CD14-positive monocyte (primary cell): Measurements from ENCODE around the gene ASIC2. TPM values are rescaled to one million over a fixed set of nuclear protein-coding genes. Genes with fewer than 3 reads are reported as not detected.

Experiments used
- DNase-seq, 3 donors: peaks; one replicate each; pipeline ENCODE4 v3.0.0-alpha.2; 2011 to 2022
- H2AFZ ChIP-seq: 2 replicates; pipeline ENCODE4 v1.6.0; 2012; ENCODE audit warnings: mild to moderate bottlenecking, low read depth, low read length, inconsistent platforms; ENCODE audit not compliant: insufficient read depth, poor library complexity, severe bottlenecking
- H3K27ac ChIP-seq, 2 donors: 1 replicate in 1 of 2; 2 replicates in 1 of 2; pipeline ENCODE4 v1.5.1; 2012 to 2013; ENCODE audit warnings: low read length in 2 of 2, control low read depth in 1 of 2, inconsistent platforms in 1 of 2, low read depth in 1 of 2, mild to moderate bottlenecking in 1 of 2
- H3K27me3 ChIP-seq, 2 donors: one replicate each; pipeline versions ENCODE4 v1.6.0 to v1.6.1; 2011 to 2013; ENCODE audit warnings: low read length in 2 of 2; ENCODE audit not compliant: control insufficient read depth in 2 of 2, insufficient read depth in 2 of 2
- H3K36me3 ChIP-seq, 2 donors: replicated peaks in 1 of 2; 1 replicate in 1 of 2; 2 replicates in 1 of 2; pipeline versions ENCODE4 v1.5.1 to v1.6.1; 2012 to 2013; ENCODE audit warnings: low read length in 2 of 2, control low read depth in 1 of 2, inconsistent platforms in 1 of 2, mild to moderate bottlenecking in 1 of 2; ENCODE audit not compliant: insufficient read depth in 2 of 2, control insufficient read depth in 1 of 2
- H3K4me1 ChIP-seq, 2 donors: 1 replicate in 1 of 2; 2 replicates in 1 of 2; pipeline versions ENCODE4 v1.5.1 to v1.6.1; 2012 to 2013; ENCODE audit warnings: low read length in 2 of 2, control low read depth in 1 of 2, inconsistent platforms in 1 of 2, mild to moderate bottlenecking in 1 of 2, moderate library complexity in 1 of 2; ENCODE audit not compliant: insufficient read depth in 2 of 2, control insufficient read depth in 1 of 2
- H3K4me2 ChIP-seq: replicated peaks from 2 replicates; pipeline ENCODE3; 2012; ENCODE audit warnings: low read length, moderate library complexity, mild to moderate bottlenecking; ENCODE audit not compliant: poor library complexity, severe bottlenecking; ENCODE audit errors: extremely low read depth
- H3K4me3 ChIP-seq, 3 experiments: fragments of 200-600 bp in 1 of 3; sonication (generic) in 1 of 3; replicated peaks in 1 of 3; 1 replicate in 2 of 3; 2 replicates in 1 of 3; pipeline ENCODE4 v1.5.1; 2011 to 2013; ENCODE audit warnings: low read length in 3 of 3, mild to moderate bottlenecking in 3 of 3, control low read depth in 2 of 3, low read depth in 2 of 3, inconsistent platforms in 1 of 3, moderate library complexity in 1 of 3
- H3K79me2 ChIP-seq: 2 replicates; pipeline ENCODE4 v1.6.0; 2012; ENCODE audit warnings: mild to moderate bottlenecking, control low read depth, inconsistent platforms, low read length, moderate library complexity; ENCODE audit not compliant: insufficient read depth
- H3K9ac ChIP-seq: 2 replicates; pipeline ENCODE4 v1.6.0; 2017; ENCODE audit warnings: low read length, mild to moderate bottlenecking; ENCODE audit not compliant: insufficient read depth, poor library complexity, severe bottlenecking
- H3K9me3 ChIP-seq, 2 donors: replicated peaks in 1 of 2; 1 replicate in 1 of 2; 2 replicates in 1 of 2; pipeline versions ENCODE4 v1.5.1 to v1.6.1; 2012 to 2013; ENCODE audit warnings: low read length in 2 of 2, control low read depth in 1 of 2; ENCODE audit not compliant: control insufficient read depth in 1 of 2, insufficient read depth in 1 of 2
- H4K20me1 ChIP-seq: 2 replicates; pipeline ENCODE4 v1.6.0; 2012; ENCODE audit warnings: mild to moderate bottlenecking, low read length, control low read depth, moderate library complexity; ENCODE audit not compliant: insufficient read depth
- H3K27ac Mint-ChIP-seq, 7 donors: one replicate each; pipeline ENCODE4 v1.8.0; 2020; ENCODE audit warnings: mild to moderate bottlenecking in 7 of 7, mixed read lengths in 7 of 7, moderate library complexity in 6 of 7, inconsistent platforms in 2 of 7
- H3K27me3 Mint-ChIP-seq, 3 donors: one replicate each; pipeline ENCODE4 v1.8.0; 2021 to 2022; ENCODE audit warnings: low read depth in 3 of 3, mild to moderate bottlenecking in 3 of 3, mixed read lengths in 3 of 3, moderate library complexity in 3 of 3, inconsistent platforms in 1 of 3
- H3K36me3 Mint-ChIP-seq, 2 donors: one replicate each; pipeline ENCODE4 v1.8.0; 2020; ENCODE audit warnings: mixed read lengths in 2 of 2, inconsistent platforms in 1 of 2, mild to moderate bottlenecking in 1 of 2
- H3K4me1 Mint-ChIP-seq: one replicate; pipeline ENCODE4 v1.8.0; 2020; ENCODE audit warnings: mild to moderate bottlenecking, mixed read lengths
- H3K4me3 Mint-ChIP-seq, 2 donors: one replicate each; pipeline ENCODE4 v1.8.0; 2020; ENCODE audit warnings: mild to moderate bottlenecking in 2 of 2, mixed read lengths in 2 of 2, moderate library complexity in 1 of 2
- H3K9me3 Mint-ChIP-seq, 7 donors: one replicate each; pipeline ENCODE4 v1.8.0; 2020 to 2022; ENCODE audit warnings: mixed read lengths in 7 of 7, mild to moderate bottlenecking in 6 of 7, moderate library complexity in 6 of 7, inconsistent platforms in 2 of 7
- CTCF ChIP-seq: fragments of 200-600 bp; IDR thresholded peaks from one replicate; pipeline ENCODE4 v1.8.0; 2022; ENCODE audit warnings: antibody characterized with exemption, mild to moderate bottlenecking
- WGBS: methylation state at CpG from one replicate; pipeline ENCODE4 v1.1.5; 2013; ENCODE audit warnings: missing lambda C conversion rate; ENCODE audit not compliant: insufficient coverage; 5-methylcytosine and 5-hydroxymethylcytosine counted together
- intact Hi-C, 2 donors: fragments of 100-400 bp; cut with micrococcal nuclease; formaldehyde crosslinking; loops; one replicate each; pipeline versions ENCODE4 v1.15.0 to v1.15.1; 2023
- polyA plus RNA-seq, 3 donors: library from polyadenylated mRNA; depleted of rRNA in 1 of 3; unstranded in 2 of 3; stranded (reverse) in 1 of 3; fragments of 300-500 nt in 2 of 3; fragments of >200 nt in 1 of 3; fragmentation: Illumina TruSeq in 2 of 3; gene quantifications; 1 replicate in 2 of 3; 2 replicates in 1 of 3; pipeline ENCODE4 v1.2.3, GENCODE V29; 2012 to 2021

The ASIC2 gene
- polyA plus RNA-seq, 3 donors = not detected

- TF ChIP-seq CTCF = no peak
- Histone ChIP-seq H3K27me3 (no peaks in the 10 kb centered on the region), H2AFZ (no peak overlapping the region), H3K4me3 (no peak overlapping the region), H3K4me1 (no peaks in the 10 kb centered on the region), H3K4me2 (no peak overlapping the region), H4K20me1 (no peaks in the 10 kb centered on the region), H3K9ac (no peak overlapping the region), H3K27ac (no peak overlapping the region), H3K79me2 (no peaks in the 10 kb centered on the region), H3K9me3 (no peaks in the 10 kb centered on the region), H3K36me3 (no peaks in the 10 kb centered on the region)
- Mint-ChIP-seq H3K4me3 (no peak overlapping the region), H3K9me3 (peaks cover 0 to 3% (median 2%) of the 10 kb centered on the region in 7 donors), H3K27ac (no peak overlapping the region), H3K4me1 (no peaks in the 10 kb centered on the region), H3K36me3 (no peaks in the 10 kb centered on the region), H3K27me3 (peaks cover 3 to 8% (median 7%) of the 10 kb centered on the region in 3 donors)
- intact Hi-C loops = no loop called here
- WGBS = 91% methylated on average over 2 of the region's 3 CpGs
- no peak for DNase-seq
Observed at GRCh38 chr17:33023790-33024189, 269.3 kb downstream of the ASIC2 start.

GRCh38 chr17:33021731-33022408, 271.2 kb downstream of the ASIC2 start:
- H4K20me1 ChIP-seq = no peaks in the 10 kb centered on the region
- no peaks in the 10 kb centered on the region for H3K9me3 ChIP-seq
- Mint-ChIP-seq H3K4me3 (no peak overlapping the region), H3K27me3 (peaks cover 3 to 9% (median 4%) of the 10 kb centered on the region in 3 donors), H3K27ac (no peak overlapping the region), H3K4me1 (no peaks in the 10 kb centered on the region), H3K9me3 (peaks cover 0 to 3% (median 2%) of the 10 kb centered on the region in 7 donors), H3K36me3 (no peaks in the 10 kb centered on the region)
- TF ChIP-seq CTCF = no peak
- no peak overlapping the region for H3K27ac ChIP-seq
- WGBS = 56% methylated on average over 8 of the region's 12 CpGs
- no peak overlapping the region for H2AFZ ChIP-seq
- H3K4me3 ChIP-seq = no peak overlapping the region
- H3K79me2 ChIP-seq = no peaks in the 10 kb centered on the region
- no peaks in the 10 kb centered on the region for H3K4me1 ChIP-seq
- H3K4me2 ChIP-seq = no peak overlapping the region
- no peak overlapping the region for H3K9ac ChIP-seq
- no peak for DNase-seq
- H3K36me3 ChIP-seq = no peaks in the 10 kb centered on the region
- no peaks in the 10 kb centered on the region for H3K27me3 ChIP-seq
- intact Hi-C loops = no loop called here
